ENCODE results near the gene DIABLO. TPM values are rescaled to one million over a fixed set of nuclear protein-coding genes. Genes with fewer than 3 reads are reported as not detected.

Gene DIABLO
- total and polyA plus RNA-seq, 9 of the 15 experiments (the other 6 are each of a cell fraction or from before 2014, with no cell fraction given), result 37.3 to 101 (median 80.1) TPM

DNA sequence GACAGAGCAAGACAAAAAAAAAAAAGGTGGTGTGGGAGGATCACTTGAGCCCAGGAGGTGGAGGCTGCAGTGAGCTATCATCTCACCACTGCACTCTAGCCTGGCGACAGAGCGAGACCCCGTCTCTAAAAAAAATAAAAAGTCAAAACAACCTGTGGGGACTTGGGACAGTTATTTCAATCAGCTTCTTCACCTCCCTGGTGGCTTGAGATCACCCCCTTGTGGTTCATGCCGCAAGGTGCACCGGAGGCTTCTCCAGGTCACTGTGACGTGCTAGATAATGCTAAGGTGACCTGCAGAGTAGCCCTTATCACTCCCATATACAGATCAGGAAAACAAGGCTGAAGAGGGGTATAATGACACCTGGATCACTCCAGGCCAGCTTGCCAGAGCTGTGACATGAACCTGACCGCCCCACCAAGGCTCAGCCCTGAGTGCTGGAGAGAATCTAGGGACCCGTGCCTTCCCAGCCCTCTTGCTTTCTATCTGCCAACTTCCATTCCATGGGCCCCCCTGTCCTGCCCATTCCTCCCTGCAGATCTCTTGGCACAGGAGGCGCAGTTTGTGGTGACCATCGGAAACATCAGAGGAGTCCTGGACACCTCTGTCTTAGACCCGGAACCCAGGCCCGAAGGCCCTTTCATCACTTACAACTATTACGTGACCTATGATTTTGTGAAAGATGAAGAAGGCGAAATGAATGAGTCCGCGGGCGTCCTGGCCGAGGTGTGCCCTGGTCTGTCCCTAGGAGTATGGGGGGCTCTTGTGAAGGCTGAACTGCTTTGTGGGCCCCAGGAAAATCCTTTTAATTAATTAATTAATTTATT lies 34.8 kb downstream of the DIABLO start (continued):
- TF ChIP-seq, protein P1, sequence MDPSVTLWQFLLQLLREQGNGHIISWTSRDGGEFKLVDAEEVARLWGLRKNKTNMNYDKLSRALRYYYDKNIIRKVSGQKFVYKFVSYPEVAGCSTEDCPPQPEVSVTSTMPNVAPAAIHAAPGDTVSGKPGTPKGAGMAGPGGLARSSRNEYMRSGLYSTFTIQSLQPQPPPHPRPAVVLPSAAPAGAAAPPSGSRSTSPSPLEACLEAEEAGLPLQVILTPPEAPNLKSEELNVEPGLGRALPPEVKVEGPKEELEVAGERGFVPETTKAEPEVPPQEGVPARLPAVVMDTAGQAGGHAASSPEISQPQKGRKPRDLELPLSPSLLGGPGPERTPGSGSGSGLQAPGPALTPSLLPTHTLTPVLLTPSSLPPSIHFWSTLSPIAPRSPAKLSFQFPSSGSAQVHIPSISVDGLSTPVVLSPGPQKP (CRISPR knock-in tag; IDR thresholded peaks at IDR 0.05), result no peak
- TF ChIP-seq HNRNPL (IDR thresholded peaks at IDR 0.05; ENCODE audit: low read depth, low read length) (no peak), ZNF23 (CRISPR knock-in tag; IDR thresholded peaks at IDR 0.05) (no peak), NR2F6 (CRISPR knock-in tag; IDR thresholded peaks at IDR 0.05) (no peak), PTBP1 (IDR thresholded peaks at IDR 0.05; ENCODE audit: low read depth, low read length) (no peak), ZEB2 (IDR thresholded peaks at IDR 0.05) (peak; percentile 18; the same call in 1 of the 2 replicates), SIX5 (IDR thresholded peaks at IDR 0.05; ENCODE audit: borderline replicate concordance in 1 of 2, insufficient read depth in 1 of 2, low read depth in 1 of 2, low read length in 2 of 2) (no peak), HMG20B (CRISPR knock-in tag; IDR thresholded peaks at IDR 0.05) (no peak), TEAD4 (IDR thresholded peaks at IDR 0.05; ENCODE audit: low read length) (0 out of 2 replicates have a peak, but pooled peaks have one; percentile 7), TEAD4 (CRISPR knock-in tag; IDR thresholded peaks at IDR 0.05; ENCODE audit: borderline replicate concordance) (no peak), SOX6 (IDR thresholded peaks at IDR 0.05) (no peak), ATF1 (CRISPR knock-in tag; IDR thresholded peaks at IDR 0.05) (no peak), ATF1 (tag; IDR thresholded peaks at IDR 0.05) (peak; percentile 83), FOXK2 (conservative IDR thresholded peaks at IDR 0.05 in 1 of 2, IDR thresholded peaks at IDR 0.05 in 1 of 2; ENCODE audit: low read depth in 2 of 2) (peak in 1 of 2 experiments; percentile 12; a peak in 1 of 4 replicates), ZKSCAN8 (CRISPR knock-in tag; IDR thresholded peaks at IDR 0.05) (no peak), STAG1 (CRISPR knock-in tag; IDR thresholded peaks at IDR 0.05; ENCODE audit: borderline replicate concordance) (peak; percentile 56; the same call in 1 of the 2 replicates), TEAD2 (tag; IDR thresholded peaks at IDR 0.05) (no peak), ZNF354B (CRISPR knock-in tag; IDR thresholded peaks at IDR 0.05) (no peak), RNF2 (IDR thresholded peaks at IDR 0.05) (no peak), MCM3 (IDR thresholded peaks at IDR 0.05) (no peak), EP300 (IDR thresholded peaks at IDR 0.05; ENCODE audit: low read length) (peak; percentile 37; the same call in 1 of the 2 replicates), KDM2B (CRISPR knock-in tag; IDR thresholded peaks at IDR 0.05) (no peak), SRF (CRISPR knock-in tag; IDR thresholded peaks at IDR 0.05) (0 out of 4 replicates have a peak, but pooled peaks of 1 of the 2 experiments have one; percentile 9)
- TF ChIP-seq, protein P2, sequence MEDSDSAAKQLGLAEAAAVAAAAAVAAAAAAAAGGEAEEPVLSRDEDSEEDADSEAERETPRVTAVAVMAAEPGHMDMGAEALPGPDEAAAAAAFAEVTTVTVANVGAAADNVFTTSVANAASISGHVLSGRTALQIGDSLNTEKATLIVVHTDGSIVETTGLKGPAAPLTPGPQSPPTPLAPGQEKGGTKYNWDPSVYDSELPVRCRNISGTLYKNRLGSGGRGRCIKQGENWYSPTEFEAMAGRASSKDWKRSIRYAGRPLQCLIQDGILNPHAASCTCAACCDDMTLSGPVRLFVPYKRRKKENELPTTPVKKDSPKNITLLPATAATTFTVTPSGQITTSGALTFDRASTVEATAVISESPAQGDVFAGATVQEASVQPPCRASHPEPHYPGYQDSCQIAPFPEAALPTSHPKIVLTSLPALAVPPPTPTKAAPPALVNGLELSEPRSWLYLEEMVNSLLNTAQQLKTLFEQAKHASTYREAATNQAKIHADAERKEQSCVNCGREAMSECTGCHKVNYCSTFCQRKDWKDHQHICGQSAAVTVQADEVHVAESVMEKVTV (CRISPR knock-in tag; IDR thresholded peaks at IDR 0.05), result peak; percentile 51
- TF ChIP-seq, protein P3, sequence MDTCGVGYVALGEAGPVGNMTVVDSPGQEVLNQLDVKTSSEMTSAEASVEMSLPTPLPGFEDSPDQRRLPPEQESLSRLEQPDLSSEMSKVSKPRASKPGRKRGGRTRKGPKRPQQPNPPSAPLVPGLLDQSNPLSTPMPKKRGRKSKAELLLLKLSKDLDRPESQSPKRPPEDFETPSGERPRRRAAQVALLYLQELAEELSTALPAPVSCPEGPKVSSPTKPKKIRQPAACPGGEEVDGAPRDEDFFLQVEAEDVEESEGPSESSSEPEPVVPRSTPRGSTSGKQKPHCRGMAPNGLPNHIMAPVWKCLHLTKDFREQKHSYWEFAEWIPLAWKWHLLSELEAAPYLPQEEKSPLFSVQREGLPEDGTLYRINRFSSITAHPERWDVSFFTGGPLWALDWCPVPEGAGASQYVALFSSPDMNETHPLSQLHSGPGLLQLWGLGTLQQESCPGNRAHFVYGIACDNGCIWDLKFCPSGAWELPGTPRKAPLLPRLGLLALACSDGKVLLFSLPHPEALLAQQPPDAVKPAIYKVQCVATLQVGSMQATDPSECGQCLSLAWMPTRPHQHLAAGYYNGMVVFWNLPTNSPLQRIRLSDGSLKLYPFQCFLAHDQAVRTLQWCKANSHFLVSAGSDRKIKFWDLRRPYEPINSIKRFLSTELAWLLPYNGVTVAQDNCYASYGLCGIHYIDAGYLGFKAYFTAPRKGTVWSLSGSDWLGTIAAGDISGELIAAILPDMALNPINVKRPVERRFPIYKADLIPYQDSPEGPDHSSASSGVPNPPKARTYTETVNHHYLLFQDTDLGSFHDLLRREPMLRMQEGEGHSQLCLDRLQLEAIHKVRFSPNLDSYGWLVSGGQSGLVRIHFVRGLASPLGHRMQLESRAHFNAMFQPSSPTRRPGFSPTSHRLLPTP (IDR thresholded peaks at IDR 0.05; ENCODE audit: borderline replicate concordance, extremely low read depth, insufficient read length), result no peak
